ENCODE results near the gene FAM120C. TPM values are rescaled to one million over a fixed set of nuclear protein-coding genes. Genes with fewer than 3 reads are reported as not detected.

The FAM120C gene
- total RNA-seq, 1 donor from 2014 or later = 3.5 TPM

GRCh38 chrX:54044126-54044876, 138.8 kb downstream of the FAM120C start, which contains the start of gene PHF8:
Gene PHF8, minus strand, starts transcription at chrX:54044473. Its CDS starts 1,745 bp downstream, at chrX:54042728.
- Histone ChIP-seq H3K27me3 (ENCODE audit: control insufficient read depth, insufficient read depth, low read length) (no peaks in the 10 kb centered on the region), H3K4me3 (ENCODE audit: low read depth, low read length) (peak within 1 kb of the TSS; percentile 59), H3K36me3 (ENCODE audit: control insufficient read depth, insufficient read depth, low read length) (no peaks in the 10 kb centered on the region)
- TF ChIP-seq CTCF (IDR thresholded peaks at IDR 0.05; ENCODE audit: insufficient read depth, low read length, poor library complexity, severe bottlenecking) = no peak
- peak; percentile 69 for DNase-seq (ENCODE audit: low read depth)

GRCh38 chrX:54043541-54044125, 139.4 kb downstream of the FAM120C start:
- no peak for TF ChIP-seq CTCF (IDR thresholded peaks at IDR 0.05; ENCODE audit: insufficient read depth, low read length, poor library complexity, severe bottlenecking)
- no peak for DNase-seq (ENCODE audit: low read depth)
- Histone ChIP-seq H3K4me3 (ENCODE audit: low read depth, low read length) (peak overlapping the region; percentile 59), H3K27me3 (ENCODE audit: control insufficient read depth, insufficient read depth, low read length) (no peaks in the 10 kb centered on the region), H3K36me3 (ENCODE audit: control insufficient read depth, insufficient read depth, low read length) (no peaks in the 10 kb centered on the region)

GRCh38 chrX:54043056-54043455, 140.0 kb downstream of the FAM120C start:
- no peak for TF ChIP-seq CTCF (IDR thresholded peaks at IDR 0.05; ENCODE audit: insufficient read depth, low read length, poor library complexity, severe bottlenecking)
- Histone ChIP-seq H3K36me3 (ENCODE audit: control insufficient read depth, insufficient read depth, low read length) (no peaks in the 10 kb centered on the region), H3K4me3 (ENCODE audit: low read depth, low read length) (peak overlapping the region; percentile 59), H3K27me3 (ENCODE audit: control insufficient read depth, insufficient read depth, low read length) (no peaks in the 10 kb centered on the region)
- no peak for DNase-seq (ENCODE audit: low read depth)

- no peaks in the 10 kb centered on the region for H3K36me3 ChIP-seq (ENCODE audit: control insufficient read depth, insufficient read depth, low read length)
- H3K4me3 ChIP-seq (ENCODE audit: low read depth, low read length) = peak overlapping the region; percentile 59
- peak; percentile 42 for TF ChIP-seq CTCF (IDR thresholded peaks at IDR 0.05; ENCODE audit: insufficient read depth, low read length, poor library complexity, severe bottlenecking)
- H3K27me3 ChIP-seq (ENCODE audit: control insufficient read depth, insufficient read depth, low read length) = no peaks in the 10 kb centered on the region
- no peak for DNase-seq (ENCODE audit: low read depth)
These were observed 140.4 kb downstream of the FAM120C start for GRCh38 chrX:54042609-54043021.

- TF ChIP-seq CTCF (IDR thresholded peaks at IDR 0.05; ENCODE audit: insufficient read depth, low read length, poor library complexity, severe bottlenecking) = no peak
- DNase-seq (ENCODE audit: low read depth) = no peak
- no peaks in the 10 kb centered on the region for H3K36me3 ChIP-seq (ENCODE audit: control insufficient read depth, insufficient read depth, low read length)
- H3K4me3 ChIP-seq (ENCODE audit: low read depth, low read length) = no peak overlapping the region
- H3K27me3 ChIP-seq (ENCODE audit: control insufficient read depth, insufficient read depth, low read length) = no peaks in the 10 kb centered on the region
These were observed 152.7 kb downstream of the FAM120C start for GRCh38 chrX:54030329-54030728.
